ENCODE data around the gene BMS1.

DNA sequence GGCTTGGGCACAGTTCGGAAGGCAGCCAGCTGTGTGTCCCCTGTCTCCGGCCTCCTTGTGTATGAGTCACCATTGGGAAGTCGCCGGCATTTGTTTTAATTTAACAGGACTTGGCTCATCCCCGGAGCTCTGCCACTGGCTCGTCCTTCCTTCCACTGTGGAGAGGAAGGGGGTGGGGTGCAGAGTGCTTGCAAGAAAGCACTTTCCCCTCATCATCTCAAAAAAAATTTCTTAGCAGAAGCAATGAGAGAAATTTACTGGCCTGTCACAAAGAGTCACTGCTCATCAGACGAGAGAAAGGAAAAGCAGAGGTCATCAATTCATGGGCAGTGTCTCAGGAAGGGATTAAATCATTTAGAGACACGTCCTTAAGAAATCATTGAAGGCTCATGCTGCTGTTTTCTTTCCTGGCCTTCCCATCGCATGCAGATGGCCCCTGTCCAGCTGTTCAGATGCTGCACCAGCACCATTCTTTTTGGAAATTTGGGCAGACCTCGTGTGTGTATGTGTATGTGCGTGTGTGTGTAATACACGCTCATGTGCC lies 93.3 kb downstream of the BMS1 start:
- TF ChIP-seq, protein P1, sequence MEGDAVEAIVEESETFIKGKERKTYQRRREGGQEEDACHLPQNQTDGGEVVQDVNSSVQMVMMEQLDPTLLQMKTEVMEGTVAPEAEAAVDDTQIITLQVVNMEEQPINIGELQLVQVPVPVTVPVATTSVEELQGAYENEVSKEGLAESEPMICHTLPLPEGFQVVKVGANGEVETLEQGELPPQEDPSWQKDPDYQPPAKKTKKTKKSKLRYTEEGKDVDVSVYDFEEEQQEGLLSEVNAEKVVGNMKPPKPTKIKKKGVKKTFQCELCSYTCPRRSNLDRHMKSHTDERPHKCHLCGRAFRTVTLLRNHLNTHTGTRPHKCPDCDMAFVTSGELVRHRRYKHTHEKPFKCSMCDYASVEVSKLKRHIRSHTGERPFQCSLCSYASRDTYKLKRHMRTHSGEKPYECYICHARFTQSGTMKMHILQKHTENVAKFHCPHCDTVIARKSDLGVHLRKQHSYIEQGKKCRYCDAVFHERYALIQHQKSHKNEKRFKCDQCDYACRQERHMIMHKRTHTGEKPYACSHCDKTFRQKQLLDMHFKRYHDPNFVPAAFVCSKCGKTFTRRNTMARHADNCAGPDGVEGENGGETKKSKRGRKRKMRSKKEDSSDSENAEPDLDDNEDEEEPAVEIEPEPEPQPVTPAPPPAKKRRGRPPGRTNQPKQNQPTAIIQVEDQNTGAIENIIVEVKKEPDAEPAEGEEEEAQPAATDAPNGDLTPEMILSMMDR (IDR thresholded peaks at IDR 0.05; ENCODE audit: insufficient read depth, low read length), result no peak
- TF ChIP-seq, protein P2, sequence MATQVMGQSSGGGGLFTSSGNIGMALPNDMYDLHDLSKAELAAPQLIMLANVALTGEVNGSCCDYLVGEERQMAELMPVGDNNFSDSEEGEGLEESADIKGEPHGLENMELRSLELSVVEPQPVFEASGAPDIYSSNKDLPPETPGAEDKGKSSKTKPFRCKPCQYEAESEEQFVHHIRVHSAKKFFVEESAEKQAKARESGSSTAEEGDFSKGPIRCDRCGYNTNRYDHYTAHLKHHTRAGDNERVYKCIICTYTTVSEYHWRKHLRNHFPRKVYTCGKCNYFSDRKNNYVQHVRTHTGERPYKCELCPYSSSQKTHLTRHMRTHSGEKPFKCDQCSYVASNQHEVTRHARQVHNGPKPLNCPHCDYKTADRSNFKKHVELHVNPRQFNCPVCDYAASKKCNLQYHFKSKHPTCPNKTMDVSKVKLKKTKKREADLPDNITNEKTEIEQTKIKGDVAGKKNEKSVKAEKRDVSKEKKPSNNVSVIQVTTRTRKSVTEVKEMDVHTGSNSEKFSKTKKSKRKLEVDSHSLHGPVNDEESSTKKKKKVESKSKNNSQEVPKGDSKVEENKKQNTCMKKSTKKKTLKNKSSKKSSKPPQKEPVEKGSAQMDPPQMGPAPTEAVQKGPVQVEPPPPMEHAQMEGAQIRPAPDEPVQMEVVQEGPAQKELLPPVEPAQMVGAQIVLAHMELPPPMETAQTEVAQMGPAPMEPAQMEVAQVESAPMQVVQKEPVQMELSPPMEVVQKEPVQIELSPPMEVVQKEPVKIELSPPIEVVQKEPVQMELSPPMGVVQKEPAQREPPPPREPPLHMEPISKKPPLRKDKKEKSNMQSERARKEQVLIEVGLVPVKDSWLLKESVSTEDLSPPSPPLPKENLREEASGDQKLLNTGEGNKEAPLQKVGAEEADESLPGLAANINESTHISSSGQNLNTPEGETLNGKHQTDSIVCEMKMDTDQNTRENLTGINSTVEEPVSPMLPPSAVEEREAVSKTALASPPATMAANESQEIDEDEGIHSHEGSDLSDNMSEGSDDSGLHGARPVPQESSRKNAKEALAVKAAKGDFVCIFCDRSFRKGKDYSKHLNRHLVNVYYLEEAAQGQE (IDR thresholded peaks at IDR 0.05; ENCODE audit: insufficient replicate concordance, low read depth), result no peak
- TF ChIP-seq POLR2AphosphoS5 (IDR thresholded peaks at IDR 0.05; ENCODE audit: low read depth), result no peak
- no peak for TF ChIP-seq GABPA (IDR thresholded peaks at IDR 0.05; ENCODE audit: low read depth)
